HEK293 (cell line): ENCODE results near the gene OPN4.

Source experiments
- CTCF ChIA-PET: fragments of 350-600 bp; formaldehyde crosslinking; extraction: SDS; loops from one replicate; lab custom pipeline; 2021; ENCODE audit warnings: antibody characterized with exemption; lab: Yijun Ruan, JAX
- POLR2A ChIA-PET: fragments of 300-600 bp; formaldehyde crosslinking; extraction: SDS; loops from one replicate; lab custom pipeline; 2020; ENCODE audit warnings: antibody characterized with exemption, inconsistent platforms; lab: Yijun Ruan, JAX
- H3K27ac ChIP-seq: fragments of 200-500 bp; sonication (Bioruptor generic); 2 replicates; pipeline ENCODE4 v1.5.1; 2014; ENCODE audit warnings: low read depth, low read length, control low read depth, inconsistent platforms; ENCODE audit errors: extremely low read depth
- H3K36me3 ChIP-seq, 2 experiments: fragments of 200-500 bp in 1 of 2; sonication (Bioruptor generic) in 1 of 2; 1 replicate in 1 of 2; 2 replicates in 1 of 2; pipeline ENCODE4 v1.5.1; 2014 to 2017; ENCODE audit warnings: inconsistent platforms in 2 of 2, low read length in 2 of 2; ENCODE audit not compliant: control insufficient read depth in 2 of 2, insufficient read depth in 1 of 2
- H3K4me1 ChIP-seq: fragments of 200-500 bp; sonication (Bioruptor generic); 2 replicates; pipeline ENCODE4 v1.5.1; 2014; ENCODE audit warnings: mild to moderate bottlenecking, low read length, inconsistent platforms; ENCODE audit not compliant: control insufficient read depth, insufficient read depth
- H3K4me3 ChIP-seq: 2 replicates; pipeline ENCODE4 v1.5.1; 2011; ENCODE audit warnings: low read depth, mild to moderate bottlenecking, control low read depth, low read length, moderate library complexity
- H3K9me3 ChIP-seq: fragments of 200-500 bp; sonication (Bioruptor generic); 2 replicates; pipeline ENCODE4 v1.5.1; 2014; ENCODE audit warnings: low read depth, low read length, inconsistent platforms; ENCODE audit not compliant: control insufficient read depth, insufficient read depth
- ATF2 ChIP-seq: fragments of 450-650 bp; formaldehyde crosslinking; IDR thresholded peaks from 2 replicates; pipeline ENCODE4 v1.5.1; 2016; ENCODE audit warnings: missing biosample characterization, missing genetic modification characterization, low read depth
- GLIS1 ChIP-seq: fragments of 450-650 bp; formaldehyde crosslinking; IDR thresholded peaks from 2 replicates; pipeline ENCODE4 v1.5.1; 2016; ENCODE audit warnings: missing biosample characterization, missing genetic modification characterization
- GLIS2 ChIP-seq: fragments of 450-650 bp; formaldehyde crosslinking; IDR thresholded peaks from 2 replicates; pipeline ENCODE4 v1.5.1; 2016; ENCODE audit warnings: missing biosample characterization, missing genetic modification characterization
- HOXD13 ChIP-seq: sonication (generic); formaldehyde crosslinking; IDR thresholded peaks from 2 replicates; pipeline ENCODE4 v1.8.0; 2022; ENCODE audit warnings: missing genetic modification reagents, borderline replicate concordance
- INSM2 ChIP-seq: fragments of 450-650 bp; formaldehyde crosslinking; IDR thresholded peaks from 2 replicates; pipeline ENCODE4 v1.5.1; 2016; ENCODE audit warnings: missing biosample characterization, missing genetic modification characterization
- SCRT1 ChIP-seq: fragments of 450-650 bp; formaldehyde crosslinking; IDR thresholded peaks from 2 replicates; pipeline ENCODE4 v1.5.1; 2016; ENCODE audit warnings: missing biosample characterization, missing genetic modification characterization, borderline replicate concordance
- SCRT2 ChIP-seq: fragments of 450-650 bp; formaldehyde crosslinking; IDR thresholded peaks from 2 replicates; pipeline ENCODE4 v1.5.1; 2016; ENCODE audit warnings: missing biosample characterization, missing genetic modification characterization
- ZNF18 ChIP-seq: fragments of 450-650 bp; formaldehyde crosslinking; IDR thresholded peaks from 2 replicates; pipeline ENCODE4 v1.5.1; 2016; ENCODE audit warnings: missing biosample characterization, missing genetic modification characterization
- ZNF184 ChIP-seq: fragments of 450-650 bp; IDR thresholded peaks from 2 replicates; pipeline ENCODE4 v1.5.1; 2018; ENCODE audit warnings: missing biosample characterization, mild to moderate bottlenecking, missing genetic modification characterization
- ZNF248 ChIP-seq: fragments of 450-650 bp; formaldehyde crosslinking; IDR thresholded peaks from 2 replicates; pipeline ENCODE4 v1.5.1; 2017; ENCODE audit warnings: missing biosample characterization, missing genetic modification characterization
- ZNF280D ChIP-seq: fragments of 450-650 bp; formaldehyde crosslinking; IDR thresholded peaks from 2 replicates; pipeline ENCODE4 v1.5.1; 2016; ENCODE audit warnings: missing biosample characterization, missing genetic modification characterization
- ZNF433 ChIP-seq: fragments of 450-650 bp; formaldehyde crosslinking; IDR thresholded peaks from 2 replicates; pipeline ENCODE4 v1.5.1; 2016; ENCODE audit warnings: missing biosample characterization, missing genetic modification characterization, low read depth
- ZNF488 ChIP-seq: fragments of 450-650 bp; formaldehyde crosslinking; IDR thresholded peaks from 2 replicates; pipeline ENCODE4 v1.5.1; 2016; ENCODE audit warnings: missing biosample characterization, missing genetic modification characterization
- ZNF510 ChIP-seq: fragments of 450-650 bp; formaldehyde crosslinking; IDR thresholded peaks from 2 replicates; pipeline ENCODE4 v1.5.1; 2018; ENCODE audit warnings: mild to moderate bottlenecking, missing genetic modification characterization, missing biosample characterization; ENCODE audit not compliant: insufficient replicate concordance
- ZNF692 ChIP-seq: fragments of 450-650 bp; formaldehyde crosslinking; IDR thresholded peaks from 2 replicates; pipeline ENCODE4 v1.5.1; 2016; ENCODE audit warnings: missing biosample characterization, missing genetic modification characterization
- ZNF837 ChIP-seq: fragments of 450-650 bp; formaldehyde crosslinking; IDR thresholded peaks from 2 replicates; pipeline ENCODE4 v1.5.1; 2016; ENCODE audit warnings: missing biosample characterization, missing genetic modification characterization

The OPN4 gene

GRCh38 chr10:86706401-86706841 lies 52.1 kb downstream of the OPN4 start:
- ChIA-PET CTCF (interaction anchor here (0.6 kb wide), 2 partner anchors 116 to 236 kb away, joined by 3 read pairs; no protein-coding TSS in a partner anchor), POLR2A (no interaction called here)
- Histone ChIP-seq H3K27ac (no peak overlapping the region), H3K4me1 (peaks cover 3% of the 10 kb centered on the region; the same call in 1 of the 2 replicates), H3K4me3 (no peak overlapping the region), H3K36me3 (no peaks in the 10 kb centered on the region), H3K9me3 (no peaks in the 10 kb centered on the region)
- no peak for TF ChIP-seq ZNF837 (tag by site-specific recombination)
- 0 out of 2 replicates have a peak, but pooled peaks have one; percentile 17 for TF ChIP-seq GLIS2 (tag by site-specific recombination)
- TF ChIP-seq ZNF280D (tag by site-specific recombination), result no peak
- TF ChIP-seq SCRT2, result peak; percentile 52; the same call in 1 of the 2 replicates
- no peak for TF ChIP-seq HOXD13
- TF ChIP-seq ZNF692 (tag by site-specific recombination), result no peak
- no peak for TF ChIP-seq ZNF184 (tag by site-specific recombination)
- peak; percentile 53 for TF ChIP-seq SCRT1
- TF ChIP-seq ATF2, result no peak
- peak; percentile 37 for TF ChIP-seq GLIS1 (tag by site-specific recombination)
- no peak for TF ChIP-seq ZNF18 (tag by site-specific recombination)

GRCh38 chr10:86706977-86707376 lies 52.6 kb downstream of the OPN4 start:
- H3K4me3 ChIP-seq, result no peak overlapping the region

More at GRCh38 chr10:86706977-86707376, 52.6 kb downstream of the OPN4 start:
- Histone ChIP-seq H3K36me3 (no peaks in the 10 kb centered on the region), H3K4me1 (peaks cover 4% of the 10 kb centered on the region; the same call in 1 of the 2 replicates), H3K9me3 (no peaks in the 10 kb centered on the region), H3K27ac (no peak overlapping the region)
- ChIA-PET CTCF (interaction anchor here (2.2 kb wide), 1 partner anchor 193 kb away, joined by 10 read pairs; no protein-coding TSS in a partner anchor), POLR2A (no interaction called here)
- TF ChIP-seq ZNF433 (tag by site-specific recombination) (no peak), INSM2 (tag by site-specific recombination) (no peak), ZNF248 (no peak), ZNF488 (tag by site-specific recombination) (no peak), ZNF510 (tag by site-specific recombination) (no peak)
